Activated B cell treated with CpG ODN at 0.5 μM for 24 hours (primary cell): Measurements from ENCODE around the gene ODF2L. TPM values are rescaled to one million over a fixed set of nuclear protein-coding genes. Genes with fewer than 3 reads are reported as not detected.

Experiments used
- ATAC-seq: fragments of 200-7000 bp; cut with Tn5 transposase; one replicate; pipeline ENCODE4 v1.10.0; 2021; ENCODE audit warnings: low read depth, mild to moderate bottlenecking, moderate library complexity
- CTCF ChIA-PET: fragments of 350-600 bp; sonication (Branson Sonifier 250); formaldehyde crosslinking; loops from one replicate; lab custom pipeline; 2021; ENCODE audit warnings: antibody characterized with exemption; lab: Charles Lee
- POLR2A ChIA-PET: fragments of 350-600 bp; sonication (Branson Sonifier 250); formaldehyde crosslinking; loops from one replicate; lab custom pipeline; 2021; ENCODE audit warnings: antibody characterized with exemption; lab: Charles Lee
- DNase-seq: peaks from one replicate; pipeline ENCODE4 v3.0.0; 2022
- H3K27ac Mint-ChIP-seq: one replicate; pipeline ENCODE4 v1.8.0; 2020; ENCODE audit warnings: mixed read lengths
- H3K27me3 Mint-ChIP-seq: one replicate; pipeline ENCODE4 v1.8.0; 2021; ENCODE audit warnings: mixed read lengths
- H3K36me3 Mint-ChIP-seq: one replicate; pipeline ENCODE4 v1.8.0; 2021; ENCODE audit warnings: low read depth, mixed read lengths
- H3K4me1 Mint-ChIP-seq: one replicate; pipeline ENCODE4 v1.8.0; 2021; ENCODE audit warnings: mixed read lengths
- H3K4me3 Mint-ChIP-seq: one replicate; pipeline ENCODE4 v1.8.0; 2020; ENCODE audit warnings: mild to moderate bottlenecking, mixed read lengths
- H3K9me3 Mint-ChIP-seq: one replicate; pipeline ENCODE4 v1.8.0; 2020; ENCODE audit warnings: mixed read lengths
- CTCF ChIP-seq: fragments of 200-600 bp; IDR thresholded peaks from one replicate; pipeline ENCODE4 v1.8.0; 2022; ENCODE audit warnings: antibody characterized with exemption, mild to moderate bottlenecking
- intact Hi-C: fragments of 100-400 bp; cut with micrococcal nuclease; formaldehyde crosslinking; loops from one replicate; pipeline ENCODE4 v1.15.1; 2024
- total RNA-seq: library from RNA; stranded (reverse); gene quantifications from 2 replicates; pipeline ENCODE4 v1.2.3, GENCODE V29; 2022

Gene ODF2L
- total RNA-seq, 1 donor from 2014 or later: 36.1 TPM

GRCh38 chr1:86416343-86416742 is 20.2 kb upstream of the ODF2L start:
- H3K4me1 Mint-ChIP-seq: peaks cover 7% of the 10 kb centered on the region
- no peaks in the 10 kb centered on the region for H3K27me3 Mint-ChIP-seq
- H3K36me3 Mint-ChIP-seq: no peaks in the 10 kb centered on the region
- intact Hi-C loops: loop anchor here (5.0 kb wide), 1 partner anchor 271 kb away; no protein-coding TSS in a partner anchor
- no peak overlapping the region for H3K4me3 Mint-ChIP-seq
- ChIA-PET POLR2A (no interaction called here), CTCF (no interaction called here)
- H3K9me3 Mint-ChIP-seq: no peaks in the 10 kb centered on the region
- no peak for ATAC-seq
- H3K27ac Mint-ChIP-seq: no peak overlapping the region
- DNase-seq: no peak
- TF ChIP-seq CTCF: no peak

GRCh38 chr1:86410879-86411278 is 14.8 kb upstream of the ODF2L start:
- Mint-ChIP-seq H3K36me3 (no peaks in the 10 kb centered on the region), H3K4me3 (no peak overlapping the region), H3K4me1 (no peaks in the 10 kb centered on the region), H3K9me3 (no peaks in the 10 kb centered on the region), H3K27ac (no peak overlapping the region), H3K27me3 (no peaks in the 10 kb centered on the region)
- CTCF ChIA-PET: no interaction called here
- intact Hi-C loops: no loop called here
- DNase-seq (no peak), ATAC-seq (no peak)
- no peak for TF ChIP-seq CTCF
- POLR2A ChIA-PET: no interaction called here

GRCh38 chr1:86409416-86410021 is 13.4 kb upstream of the ODF2L start:
- no peaks in the 10 kb centered on the region for H3K36me3 Mint-ChIP-seq
- no peak overlapping the region for H3K4me3 Mint-ChIP-seq
- H3K4me1 Mint-ChIP-seq: no peaks in the 10 kb centered on the region
- H3K27ac Mint-ChIP-seq: no peak overlapping the region
- CTCF ChIA-PET: no interaction called here
- TF ChIP-seq CTCF: no peak
- no peak for ATAC-seq
- H3K27me3 Mint-ChIP-seq: no peaks in the 10 kb centered on the region
- H3K9me3 Mint-ChIP-seq: no peaks in the 10 kb centered on the region
- no peak for DNase-seq
- intact Hi-C loops: no loop called here
- POLR2A ChIA-PET: no interaction called here

GRCh38 chr1:86396498-86396890 is 371 bp upstream of the ODF2L start:
- TF ChIP-seq CTCF: no peak
- Mint-ChIP-seq H3K27me3 (no peaks in the 10 kb centered on the region), H3K4me1 (peaks cover 39% of the 10 kb centered on the region), H3K36me3 (peaks cover 5% of the 10 kb centered on the region), H3K9me3 (no peaks in the 10 kb centered on the region), H3K4me3 (peak overlapping the region; percentile 98), H3K27ac (peak overlapping the region; percentile 95)
- ATAC-seq (peak; percentile 2), DNase-seq (no peak)
- CTCF ChIA-PET: interaction anchor here (0.9 to 1.6 kb wide), 9 partner anchors 9 to 309 kb away, joined by 3 to 6 read pairs (median 3); partner anchors contain the start of gene SH3GLB1
- POLR2A ChIA-PET: interaction anchor here (0.7 to 2.1 kb wide), 4 partner anchors 78 to 931 kb away, joined by 3 to 34 read pairs (median 5); partner anchors contain the start of genes HS2ST1, SELENOF and SH3GLB1
- intact Hi-C loops: loop anchor here (1.0 to 10.0 kb wide), 10 partner anchors 9 to 932 kb away; partner anchors contain the start of genes HS2ST1, LMO4, SELENOF and SH3GLB1

GRCh38 chr1:86394416-86394815 is 1.7 kb downstream of the ODF2L start:
- no peak for TF ChIP-seq CTCF
- peaks cover 5% of the 10 kb centered on the region for H3K36me3 Mint-ChIP-seq
- H3K9me3 Mint-ChIP-seq: no peaks in the 10 kb centered on the region
- DNase-seq (no peak), ATAC-seq (no peak)
- H3K4me1 Mint-ChIP-seq: peaks cover 58% of the 10 kb centered on the region
- intact Hi-C loops: loop anchor here (10.0 kb wide), 1 partner anchor 660 kb away; no protein-coding TSS in a partner anchor
- H3K27ac Mint-ChIP-seq: no peak overlapping the region
- ChIA-PET POLR2A (interaction anchor here (0.7 kb wide), 2 partner anchors 9 to 1088 kb away, joined by 3 to 5 read pairs; no protein-coding TSS in a partner anchor), CTCF (interaction anchor here (1.0 kb wide), 1 partner anchor 108 kb away, joined by 3 read pairs; no protein-coding TSS in a partner anchor)
- no peaks in the 10 kb centered on the region for H3K27me3 Mint-ChIP-seq
- peak overlapping the region; percentile 2 for H3K4me3 Mint-ChIP-seq
